WTC11 (cell line): ENCODE data around the gene NOXA1.

Experiments used
- CTCF ChIP-seq: fragments of 200-600 bp; IDR thresholded peaks from 2 replicates; pipeline ENCODE4 v1.8.0; 2022; ENCODE audit warnings: antibody characterized with exemption
- IRF1 ChIP-seq: sonication (generic); formaldehyde crosslinking; IDR thresholded peaks from 2 replicates; pipeline ENCODE4 v1.8.0; 2023; ENCODE audit warnings: missing genetic modification reagents
- SP1 ChIP-seq: sonication (generic); formaldehyde crosslinking; conservative IDR thresholded peaks from 2 replicates; pipeline ENCODE4 v1.8.1; 2022; ENCODE audit warnings: missing genetic modification reagents
- TEAD4 ChIP-seq: sonication (generic); formaldehyde crosslinking; IDR thresholded peaks from 2 replicates; pipeline ENCODE4 v1.8.0; 2022; ENCODE audit warnings: mild to moderate bottlenecking, missing genetic modification reagents
- ZNF121 ChIP-seq: sonication (generic); formaldehyde crosslinking; IDR thresholded peaks from 2 replicates; pipeline ENCODE4 v1.8.0; 2023; ENCODE audit warnings: missing genetic modification reagents
- ZNF416 ChIP-seq: fragments of 250-450 bp; sonication (Bioruptor Pico); IDR thresholded peaks from 2 replicates; pipeline ENCODE4 v1.9.0; 2021; ENCODE audit warnings: mild to moderate bottlenecking, inconsistent platforms

- TF ChIP-seq CTCF: no peak
- no peak for TF ChIP-seq ZNF416 (CRISPR knock-in tag)
- no peak for TF ChIP-seq ZNF121 (CRISPR knock-in tag)
- TF ChIP-seq SP1 (CRISPR knock-in tag): no peak
- TF ChIP-seq TEAD4: no peak
- no peak for TF ChIP-seq IRF1
Measured at GRCh38 chr9:137429974-137430722, 7.0 kb downstream of the NOXA1 start.
